B cell (primary cell): ENCODE data around the gene ZMYND15. TPM values are rescaled to one million over a fixed set of nuclear protein-coding genes. Genes with fewer than 3 reads are reported as not detected.

Experiments used
- ATAC-seq: fragments of 200-7000 bp; cut with Tn5 transposase; one replicate; pipeline ENCODE4 v1.10.0; 2021; ENCODE audit warnings: low read depth, mild to moderate bottlenecking, moderate number of reproducible peaks, moderate library complexity
- CTCF ChIA-PET: fragments of 350-600 bp; sonication (Branson Sonifier 250); formaldehyde crosslinking; loops from one replicate; lab custom pipeline; 2021; ENCODE audit warnings: antibody characterized with exemption, inconsistent platforms; lab: Charles Lee
- POLR2A ChIA-PET: fragments of 350-600 bp; sonication (Branson Sonifier 250); formaldehyde crosslinking; loops from one replicate; lab custom pipeline; 2021; ENCODE audit warnings: antibody characterized with exemption; lab: Charles Lee
- DNase-seq: peaks from one replicate; pipeline ENCODE4 v3.0.0; 2013
- H2AFZ ChIP-seq: 2 replicates; pipeline ENCODE4 v1.6.1; 2012; ENCODE audit warnings: mild to moderate bottlenecking, low read depth, low read length; ENCODE audit not compliant: insufficient read depth, poor library complexity, severe bottlenecking
- H3K27ac ChIP-seq, 2 donors: 1 replicate in 1 of 2; 2 replicates in 1 of 2; pipeline ENCODE4 v1.5.1; 2012 to 2013; ENCODE audit warnings: low read length in 2 of 2, mild to moderate bottlenecking in 2 of 2, moderate library complexity in 1 of 2
- H3K27me3 ChIP-seq, 4 experiments: fragments of 200-600 bp in 1 of 4; sonication (generic) in 1 of 4; replicated peaks in 1 of 4; 1 replicate in 2 of 4; 2 replicates in 2 of 4; pipeline versions ENCODE4 v1.6.1 to v1.7.0; 2013 to 2016; ENCODE audit warnings: low read length in 3 of 4, mild to moderate bottlenecking in 2 of 4, mixed read lengths in 1 of 4, moderate library complexity in 1 of 4; ENCODE audit not compliant: insufficient read depth in 4 of 4, control insufficient read depth in 3 of 4; ENCODE audit errors: control extremely low read depth in 1 of 4
- H3K36me3 ChIP-seq, 2 experiments: replicated peaks in 1 of 2; 1 replicate in 1 of 2; 2 replicates in 1 of 2; pipeline versions ENCODE4 v1.6.1 to v1.7.1; 2013; ENCODE audit warnings: low read length in 1 of 2; ENCODE audit not compliant: insufficient read depth in 2 of 2, control insufficient read depth in 1 of 2; ENCODE audit errors: control extremely low read depth in 1 of 2, extremely low read depth in 1 of 2
- H3K4me1 ChIP-seq, 2 donors: fragments of 200-600 bp in 1 of 2; sonication (generic) in 1 of 2; 1 replicate in 1 of 2; 2 replicates in 1 of 2; pipeline versions ENCODE4 v1.5.1 to v1.6.1; 2013 to 2017; ENCODE audit warnings: low read length in 2 of 2; ENCODE audit not compliant: control insufficient read depth in 2 of 2, insufficient read depth in 2 of 2
- H3K4me2 ChIP-seq: replicated peaks from 2 replicates; pipeline ENCODE3; 2012; ENCODE audit warnings: mild to moderate bottlenecking, low read depth, low read length; ENCODE audit not compliant: poor library complexity, severe bottlenecking
- H3K4me3 ChIP-seq, 5 experiments: fragments of 200-600 bp in 1 of 5; sonication (generic) in 1 of 5; 1 replicate in 3 of 5; 2 replicates in 2 of 5; pipeline versions ENCODE4 v1.5.1 to v1.7.0; 2011 to 2016; ENCODE audit warnings: low read length in 4 of 5, mild to moderate bottlenecking in 4 of 5, low read depth in 2 of 5, control low read depth in 1 of 5, moderate library complexity in 1 of 5; ENCODE audit not compliant: insufficient read depth in 1 of 5; ENCODE audit errors: control extremely low read depth in 1 of 5, extremely low read depth in 1 of 5
- H3K79me2 ChIP-seq: fragments of 200-600 bp; sonication (generic); one replicate; pipeline ENCODE4 v1.6.0; 2016; ENCODE audit warnings: low read length; ENCODE audit not compliant: control insufficient read depth, insufficient read depth
- H3K9ac ChIP-seq: fragments of 200-600 bp; sonication (generic); 2 replicates; pipeline ENCODE4 v1.6.1; 2017; ENCODE audit warnings: mild to moderate bottlenecking, low read length, moderate library complexity
- H3K9me3 ChIP-seq, 3 donors: one replicate each; pipeline versions ENCODE4 v1.6.1 to v1.7.1; 2013; ENCODE audit warnings: low read length in 2 of 3; ENCODE audit not compliant: control insufficient read depth in 2 of 3, insufficient read depth in 1 of 3; ENCODE audit errors: control extremely low read depth in 1 of 3
- H4K20me1 ChIP-seq: 2 replicates; pipeline ENCODE4 v1.6.0; 2012; ENCODE audit warnings: mild to moderate bottlenecking, low read length; ENCODE audit not compliant: insufficient read depth, control insufficient read depth, poor library complexity, severe bottlenecking
- H3K27ac Mint-ChIP-seq: one replicate; pipeline ENCODE4 v1.8.0; 2021; ENCODE audit warnings: mixed read lengths
- H3K27me3 Mint-ChIP-seq: one replicate; pipeline ENCODE4 v1.8.0; 2021; ENCODE audit warnings: mixed read lengths
- H3K4me1 Mint-ChIP-seq: one replicate; pipeline ENCODE4 v1.8.0; 2021; ENCODE audit warnings: mixed read lengths
- H3K4me3 Mint-ChIP-seq: one replicate; pipeline ENCODE4 v1.8.0; 2021; ENCODE audit warnings: mixed read lengths
- H3K9me3 Mint-ChIP-seq: one replicate; pipeline ENCODE4 v1.8.0; 2022; ENCODE audit warnings: mixed read lengths; ENCODE audit not compliant: insufficient read depth
- CTCF ChIP-seq: fragments of 200-600 bp; IDR thresholded peaks from one replicate; pipeline ENCODE4 v1.8.0; 2022; ENCODE audit warnings: antibody characterized with exemption, mild to moderate bottlenecking
- EZH2 ChIP-seq: IDR thresholded peaks from 2 replicates; pipeline ENCODE4 v1.6.1; 2012; ENCODE audit warnings: borderline replicate concordance, low read depth, mild to moderate bottlenecking, moderate library complexity, low read length; ENCODE audit not compliant: insufficient read depth, poor library complexity, severe bottlenecking
- WGBS: methylation state at CpG from one replicate; pipeline ENCODE4 v1.1.5; 2013; ENCODE audit warnings: missing lambda C conversion rate; ENCODE audit not compliant: insufficient coverage; 5-methylcytosine and 5-hydroxymethylcytosine counted together
- intact Hi-C: fragments of 100-400 bp; cut with micrococcal nuclease; formaldehyde crosslinking; loops from one replicate; pipeline ENCODE4 v1.10.0; 2022
- polyA plus RNA-seq: library from polyadenylated mRNA; depleted of rRNA; stranded (reverse); fragments of >200 nt; gene quantifications from 2 replicates; pipeline ENCODE4 v1.2.3, GENCODE V29; 2012
- total RNA-seq, 2 donors: library from RNA; stranded (reverse); fragments of 120-200 nt in 1 of 2; gene quantifications; 1 replicate in 1 of 2; 2 replicates in 1 of 2; pipeline versions ENCODE4 v1.2.3 to v1.2.4, GENCODE V29; 2013 to 2022

The ZMYND15 gene
- total and polyA plus RNA-seq, 2 donors (not counting 1 experiment from before 2014, with no cell fraction given), result 0.72 to 2.5 TPM

- no peak for ATAC-seq
- no CpG with 5 or more reads among the region's 7 CpGs for WGBS
These were observed 18.8 kb upstream of the ZMYND15 start for GRCh38 chr17:4720787-4721186.

More at GRCh38 chr17:4720787-4721186, 18.8 kb upstream of the ZMYND15 start:
- H3K4me3 ChIP-seq, result no peak overlapping the region
- H4K20me1 ChIP-seq, result no peaks in the 10 kb centered on the region
- DNase-seq, result no peak
- no peaks in the 10 kb centered on the region for H3K27me3 ChIP-seq
- TF ChIP-seq CTCF (no peak), EZH2 (no peak)
- intact Hi-C loops, result no loop called here
- H3K9me3 Mint-ChIP-seq, result no peaks in the 10 kb centered on the region
- no peaks in the 10 kb centered on the region for H3K9me3 ChIP-seq
- no peak overlapping the region for H3K4me2 ChIP-seq
- ChIA-PET POLR2A (interaction anchor here (0.7 kb wide), 1 partner anchor 11 kb away, joined by 3 read pairs; no protein-coding TSS in a partner anchor), CTCF (interaction anchor here (0.9 to 1.9 kb wide), 2 partner anchors 11 to 161 kb away, joined by 3 to 7 read pairs; partner anchors contain the start of gene ARRB2)
- H3K4me1 ChIP-seq, result peaks cover 2 to 10% of the 10 kb centered on the region in 2 donors
- no peak overlapping the region for H2AFZ ChIP-seq
- no peak overlapping the region for H3K4me3 Mint-ChIP-seq
- no peak overlapping the region for H3K9ac ChIP-seq
- H3K27ac ChIP-seq, result no peak overlapping the region
- H3K79me2 ChIP-seq, result peaks cover 3% of the 10 kb centered on the region
- H3K27me3 Mint-ChIP-seq, result no peaks in the 10 kb centered on the region
- H3K27ac Mint-ChIP-seq, result no peak overlapping the region
- peaks cover 9% of the 10 kb centered on the region for H3K4me1 Mint-ChIP-seq
- H3K36me3 ChIP-seq, result peaks cover 3 to 48% of the 10 kb centered on the region in 2 experiments
